K562 (cell line): ENCODE results near the gene ASB7. TPM values are rescaled to one million over a fixed set of nuclear protein-coding genes. Genes with fewer than 3 reads are reported as not detected.

ENCODE experiments used
- ATAC-seq: fragments of 200-7000 bp; cut with Tn5 transposase; 3 replicates; pipeline ENCODE4 v1.9.1; 2020; ENCODE audit warnings: moderate library complexity
- BruUV-seq: library from RNA; stranded (reverse); fragments of 400-500 nt; replicated peaks from 2 replicates; lab custom pipeline; 2021; lab: Mats Ljungman, UMichigan
- CTCF ChIA-PET: fragments of 300-600 bp; formaldehyde crosslinking; extraction: SDS; loops from one replicate; lab custom pipeline; 2021; ENCODE audit warnings: low intra/inter-chr PET ratio; lab: Yijun Ruan, JAX
- POLR2A ChIA-PET: fragments of 300-600, 350-650 bp; sonication (Branson Sonifier 250); formaldehyde crosslinking; extraction: SDS; loops from one replicate; lab custom pipeline; 2021; ENCODE audit warnings: antibody characterized with exemption, inconsistent platforms; lab: Yijun Ruan, JAX
- DNase-seq, 4 experiments: peaks; one replicate each; pipeline versions ENCODE4 v3.0.0 to v3.0.0-alpha.2; 2011 to 2018; ENCODE audit warnings: low spot score in 3 of 4, mixed read lengths in 3 of 4; ENCODE audit errors: extremely low read depth in 1 of 4
- FAIRE-seq: peaks from 2 replicates; lab custom pipeline; 2011; peaks lifted over from hg19 to GRCh38; lab: Jason Lieb, UNC
- H2AFZ ChIP-seq: 2 replicates; pipeline ENCODE4 v1.6.0; 2011; ENCODE audit warnings: low read depth, low read length, control low read depth, inconsistent platforms
- H3K27ac ChIP-seq: fragments of 200-600 bp; 3 replicates; pipeline ENCODE4 v1.8.0; 2011; ENCODE audit warnings: low read depth, mild to moderate bottlenecking, control low read depth, inconsistent platforms, low read length, moderate library complexity, mixed read lengths; ENCODE audit errors: extremely low read depth
- H3K27me3 ChIP-seq, 2 experiments: fragments of 300-600 bp in 1 of 2; 2 replicates in 1 of 2; 3 replicates in 1 of 2; pipeline versions ENCODE4 v1.6.0 to v1.8.0; 2011; ENCODE audit warnings: inconsistent platforms in 2 of 2, low read length in 2 of 2, mild to moderate bottlenecking in 1 of 2, mixed read lengths in 1 of 2, moderate library complexity in 1 of 2; ENCODE audit not compliant: control insufficient read depth in 2 of 2, insufficient read depth in 2 of 2
- H3K36me3 ChIP-seq: fragments of 300-600 bp; 3 replicates; pipeline ENCODE4 v1.8.0; 2011; ENCODE audit warnings: mild to moderate bottlenecking, low read length, inconsistent platforms; ENCODE audit not compliant: control insufficient read depth, insufficient read depth
- H3K4me1 ChIP-seq, 2 experiments: fragments of 200-600 bp in 1 of 2; replicated peaks in 1 of 2; 2 replicates in 1 of 2; 3 replicates in 1 of 2; pipeline versions ENCODE4 v1.5.1 to v1.8.0; 2011; ENCODE audit warnings: inconsistent platforms in 2 of 2, low read length in 2 of 2, mild to moderate bottlenecking in 1 of 2, mixed read lengths in 1 of 2, moderate library complexity in 1 of 2; ENCODE audit not compliant: control insufficient read depth in 2 of 2, insufficient read depth in 2 of 2
- H3K4me2 ChIP-seq: 2 replicates; pipeline ENCODE4 v1.6.1; 2011; ENCODE audit warnings: low read length, control low read depth, inconsistent platforms, mixed read lengths; ENCODE audit not compliant: insufficient read depth
- H3K4me3 ChIP-seq: fragments of 200-600 bp; sonication (generic), shearing (Covaris generic); 2 replicates; pipeline ENCODE4 v1.5.1; 2016; ENCODE audit warnings: control low read depth, inconsistent platforms
- H3K79me2 ChIP-seq: fragments of 200-600 bp; 3 replicates; pipeline ENCODE4 v1.8.0; 2011; ENCODE audit warnings: low read length, inconsistent platforms; ENCODE audit not compliant: control insufficient read depth, insufficient read depth
- H3K9ac ChIP-seq, 2 experiments: 2 replicates each; pipeline versions ENCODE4 v1.6.0 to v1.6.1; 2011; ENCODE audit warnings: low read depth in 2 of 2, low read length in 2 of 2, control low read depth in 1 of 2, inconsistent platforms in 1 of 2, mild to moderate bottlenecking in 1 of 2, mixed read lengths in 1 of 2; ENCODE audit not compliant: insufficient read depth in 1 of 2
- H3K9me1 ChIP-seq: one replicate; pipeline ENCODE4 v1.6.0; 2011; ENCODE audit warnings: inconsistent platforms, mild to moderate bottlenecking, low read length, moderate library complexity; ENCODE audit not compliant: control insufficient read depth, insufficient read depth
- H3K9me3 ChIP-seq: replicated peaks from 2 replicates; pipeline ENCODE4 v1.5.1; 2011; ENCODE audit warnings: low read depth, low read length, inconsistent platforms; ENCODE audit not compliant: control insufficient read depth, insufficient read depth
- H4K20me1 ChIP-seq: replicated peaks from 2 replicates; pipeline ENCODE4 v1.6.1; 2011; ENCODE audit warnings: low read length, inconsistent platforms, mixed read lengths; ENCODE audit not compliant: control insufficient read depth, insufficient read depth
- DNMT1 ChIP-seq: fragments of 450-650 bp; IDR thresholded peaks from 2 replicates; pipeline ENCODE4 v1.6.1; 2016; ENCODE audit warnings: antibody characterized with exemption, mild to moderate bottlenecking
- IRF1 ChIP-seq: sonication (generic); formaldehyde crosslinking; IDR thresholded peaks from 2 replicates; pipeline ENCODE4 v1.8.0; 2022; ENCODE audit warnings: missing genetic modification reagents, mild to moderate bottlenecking, borderline replicate concordance
- IRF9 ChIP-seq: fragments of 450-650 bp; IDR thresholded peaks from 2 replicates; pipeline ENCODE4 v1.6.1; 2016; ENCODE audit warnings: missing biosample characterization, missing genetic modification characterization
- MBD2 ChIP-seq: sonication (generic); IDR thresholded peaks from 2 replicates; pipeline ENCODE4 v1.6.1; 2016; ENCODE audit warnings: low read depth, borderline replicate concordance
- MCM3 ChIP-seq: fragments of 450-650 bp; IDR thresholded peaks from 2 replicates; pipeline ENCODE4 v1.6.1; 2016
- NEUROD1 ChIP-seq: fragments of 150-350 bp; IDR thresholded peaks from 2 replicates; pipeline ENCODE4 v1.6.1; 2014; ENCODE audit warnings: borderline replicate concordance, low read length, low read depth; ENCODE audit not compliant: partially characterized antibody
- NFXL1 ChIP-seq: fragments of 450-650 bp; formaldehyde crosslinking; IDR thresholded peaks from 2 replicates; pipeline ENCODE4 v1.4.0; 2021; ENCODE audit warnings: mild to moderate bottlenecking
- POLR2G ChIP-seq: fragments of 200-400 bp; formaldehyde crosslinking; IDR thresholded peaks from 2 replicates; pipeline ENCODE4 v1.6.1; 2017; ENCODE audit warnings: low read depth, mild to moderate bottlenecking, antibody characterized with exemption, low read length, moderate library complexity
- SMAD2 ChIP-seq: fragments of 150-350 bp; IDR thresholded peaks from 2 replicates; pipeline ENCODE4 v1.6.1; 2014; ENCODE audit warnings: low read depth, mild to moderate bottlenecking, low read length
- SMARCC2 ChIP-seq: fragments of 450-650 bp; IDR thresholded peaks from 2 replicates; pipeline ENCODE4 v1.6.1; 2017; ENCODE audit warnings: antibody characterized with exemption, moderate library complexity, mild to moderate bottlenecking, low read depth
- XRCC4 ChIP-seq: IDR thresholded peaks from one replicate; pipeline ENCODE4 v1.6.1; 2011; ENCODE audit not compliant: insufficient read depth, insufficient read length; ENCODE audit errors: extremely low read depth
- ZFPM2 ChIP-seq: fragments of 250-450 bp; sonication (Bioruptor Pico); IDR thresholded peaks from 2 replicates; pipeline ENCODE4 v1.5.1; 2022; ENCODE audit warnings: mild to moderate bottlenecking
- ZNF121 ChIP-seq: sonication (generic); formaldehyde crosslinking; conservative IDR thresholded peaks from 2 replicates; pipeline ENCODE4 v1.8.0; 2022; ENCODE audit warnings: missing genetic modification reagents
- ZNF507 ChIP-seq: conservative IDR thresholded peaks from 2 replicates; pipeline ENCODE4 v1.6.1; 2017; ENCODE audit warnings: missing genetic modification characterization, missing compliant biosample characterization
- ZNF592 ChIP-seq: fragments of 450-650 bp; IDR thresholded peaks from 2 replicates; pipeline ENCODE4 v1.6.1; 2017; ENCODE audit warnings: antibody characterized with exemption, mild to moderate bottlenecking
- ZNF644 ChIP-seq: fragments of 200-800 bp; sonication (Bioruptor generic); IDR thresholded peaks from 2 replicates; pipeline ENCODE4 v1.6.1; 2016; ENCODE audit warnings: low read depth, missing genetic modification characterization, missing compliant biosample characterization
- WGBS: fragments of 100-300 bp; shearing (Covaris generic); methylation state at CpG from one replicate; pipeline ENCODE4 v1.1.6; 2016; ENCODE audit warnings: low coverage, mixed read lengths; ENCODE audit not compliant: insufficient coverage; ENCODE audit errors: missing lambda C conversion rate; 5-methylcytosine and 5-hydroxymethylcytosine counted together
- in situ Hi-C: fragments of 300-500 bp; cut with MboI; formaldehyde crosslinking; loops from 4 replicates; pipeline ENCODE4 v1.15.0; 2018; ENCODE audit warnings: inconsistent platforms, mixed read lengths
- intact Hi-C: fragments of 100-400 bp; cut with micrococcal nuclease; formaldehyde crosslinking; loops from 2 replicates; pipeline ENCODE4 v1.14.2; 2022
- polyA plus RNA-seq, 8 experiments: library from polyadenylated mRNA; depleted of rRNA in 4 of 8; stranded (reverse) in 5 of 8; unstranded in 3 of 8; fragments of >200 nt; fragmentation: Nextera tagmentation in 2 of 8; fragmentation: Illumina TruSeq in 1 of 8; extraction: Ambion mirVana in 2 of 8; extraction: Trizol in 1 of 8; gene quantifications; 2 replicates each; pipeline versions ENCODE4 v1.2.1 to v1.2.3, GENCODE V29; 2011 to 2014; ENCODE audit warnings: inconsistent platforms in 1 of 8, missing spikeins in 1 of 8
- total RNA-seq, 7 experiments: library from RNA; depleted of rRNA in 6 of 7; stranded (reverse); fragments of >200 nt in 6 of 7; fragmentation: Illumina TruSeq in 2 of 7; extraction: Trizol in 2 of 7; gene quantifications; 2 replicates each; pipeline versions ENCODE4 v1.2.1 to v1.2.3, GENCODE V29; 2011 to 2021; ENCODE audit warnings: low replicate concordance in 1 of 7
- TF ChIP-seq, protein P1 (sequence below): sonication (generic); formaldehyde crosslinking; IDR thresholded peaks from 2 replicates; pipeline ENCODE4 v1.8.1; 2022; ENCODE audit warnings: missing genetic modification reagents

The ASB7 gene
- total and polyA plus RNA-seq, 9 of the 15 experiments (the other 6 are each of a cell fraction or from before 2014, with no cell fraction given), result 1.8 to 10.1 (median 6.8) TPM

DNA sequence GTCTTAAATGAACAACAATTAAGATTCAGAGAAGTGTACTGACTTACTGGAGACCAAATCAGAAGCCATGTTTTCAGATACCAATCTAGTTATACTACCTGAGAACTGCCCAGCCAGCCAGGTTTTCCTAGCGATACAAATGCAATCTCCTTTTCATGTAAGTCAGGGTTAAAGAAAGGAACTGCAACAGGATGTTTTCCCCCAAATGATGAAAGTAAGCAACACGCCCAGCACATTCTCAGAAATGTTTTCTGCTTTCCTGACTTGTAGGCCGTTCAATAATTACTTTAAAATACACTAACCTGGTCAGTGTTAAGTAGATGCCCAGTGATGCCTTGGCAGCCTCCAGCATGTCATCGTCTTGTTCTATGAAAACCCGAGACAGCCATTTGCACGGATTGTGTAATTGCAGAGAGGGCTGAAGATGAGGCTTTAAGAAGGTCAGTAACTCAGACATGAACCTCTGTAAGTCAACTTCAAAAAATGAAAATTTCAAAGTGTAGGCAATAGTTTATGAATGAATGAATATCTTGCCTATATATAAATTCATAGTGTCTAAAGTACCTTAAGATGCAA is 30.7 kb upstream of the ASB7 start:
- FAIRE-seq (peak; percentile 35), DNase-seq (no peak), ATAC-seq (no peak)
- POLR2A ChIA-PET, result interaction anchor here (0.9 kb wide), 1 partner anchor 24 kb away, joined by 3 read pairs; no protein-coding TSS in a partner anchor
- BruUV-seq, result no TSS peak
- WGBS, result 93% methylated on average over 6 of the region's 6 CpGs
- Histone ChIP-seq H3K9me1 (no peaks in the 10 kb centered on the region), H3K27ac (no peak overlapping the region), H3K36me3 (peaks cover 74% of the 10 kb centered on the region), H3K9me3 (no peaks in the 10 kb centered on the region), H3K27me3 (no peaks in the 10 kb centered on the region), H3K4me1 (no peaks in the 10 kb centered on the region), H3K4me3 (no peak overlapping the region), H2AFZ (no peak overlapping the region), H3K9ac (no peak overlapping the region), H3K4me2 (no peak overlapping the region), H3K79me2 (0 out of 3 replicates have a peak, but pooled peaks cover 2% of the 10 kb centered on the region), H4K20me1 (no peaks in the 10 kb centered on the region; the same call in 1 of the 2 replicates)
- CTCF ChIA-PET, result no interaction called here
- in situ Hi-C loops, result no loop called here
- intact Hi-C loops, result no loop called here
- TF ChIP-seq ZNF644 (tag), result no peak
- TF ChIP-seq, protein P1, sequence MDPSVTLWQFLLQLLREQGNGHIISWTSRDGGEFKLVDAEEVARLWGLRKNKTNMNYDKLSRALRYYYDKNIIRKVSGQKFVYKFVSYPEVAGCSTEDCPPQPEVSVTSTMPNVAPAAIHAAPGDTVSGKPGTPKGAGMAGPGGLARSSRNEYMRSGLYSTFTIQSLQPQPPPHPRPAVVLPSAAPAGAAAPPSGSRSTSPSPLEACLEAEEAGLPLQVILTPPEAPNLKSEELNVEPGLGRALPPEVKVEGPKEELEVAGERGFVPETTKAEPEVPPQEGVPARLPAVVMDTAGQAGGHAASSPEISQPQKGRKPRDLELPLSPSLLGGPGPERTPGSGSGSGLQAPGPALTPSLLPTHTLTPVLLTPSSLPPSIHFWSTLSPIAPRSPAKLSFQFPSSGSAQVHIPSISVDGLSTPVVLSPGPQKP (CRISPR knock-in tag), result no peak
- no peak for TF ChIP-seq DNMT1
- no peak for TF ChIP-seq IRF9 (tag)
- TF ChIP-seq ZNF121, result no peak
- TF ChIP-seq SMAD2, result no peak
- no peak for TF ChIP-seq IRF1
- no peak for TF ChIP-seq ZNF592
- no peak for TF ChIP-seq SMARCC2
- TF ChIP-seq MBD2, result no peak
- no peak for TF ChIP-seq MCM3
- TF ChIP-seq NEUROD1, result no peak
- no peak for TF ChIP-seq XRCC4
- TF ChIP-seq NFXL1 (CRISPR knock-in tag), result no peak
- no peak for TF ChIP-seq POLR2G
- TF ChIP-seq ZFPM2 (CRISPR knock-in tag), result no peak
- no peak for TF ChIP-seq ZNF507
